Bone marrow (tissue), 2 donors: ENCODE measurements around the gene PRSS3.
"Not testable (repeated sequence)": the region's sequence is repeated elsewhere in the genome, so short reads cannot be mapped to it uniquely, and the experiment has no call there.

Experiments used
- DNase-seq, 2 donors: peaks; one replicate each; lab custom pipeline; 2025; lab: John Stamatoyannopoulos, UW

The PRSS3 gene

GRCh38 chr9:33786681-33787080 is 8.7 kb upstream of the PRSS3 start:
- no peak for DNase-seq

GRCh38 chr9:33787839-33788238 is 7.5 kb upstream of the PRSS3 start:
- DNase-seq: no peak

GRCh38 chr9:33789429-33789828 is 5.9 kb upstream of the PRSS3 start:
- DNase-seq: not testable (repeated sequence)

- no peak for DNase-seq
These were observed 4.2 kb upstream of the PRSS3 start for GRCh38 chr9:33791117-33791516.

- DNase-seq: not testable (repeated sequence)
These were observed 1.9 kb upstream of the PRSS3 start for GRCh38 chr9:33793496-33793895.

- no peak for DNase-seq
These were observed 801 bp upstream of the PRSS3 start for GRCh38 chr9:33794560-33794959.

- DNase-seq: no peak
These were observed 458 bp downstream of the PRSS3 start for GRCh38 chr9:33795819-33796218.

GRCh38 chr9:33796679-33797078 is 1.3 kb downstream of the PRSS3 start:
- not testable (repeated sequence) for DNase-seq

GRCh38 chr9:33797837-33798236 is 2.5 kb downstream of the PRSS3 start:
- no peak for DNase-seq

- DNase-seq: no peak
These were observed 3.2 kb downstream of the PRSS3 start for GRCh38 chr9:33798545-33798944.

GRCh38 chr9:33799928-33800704 is 4.8 kb downstream of the PRSS3 start:
- no peak for DNase-seq

GRCh38 chr9:33800886-33801285 is 5.5 kb downstream of the PRSS3 start:
- no peak for DNase-seq

- not testable (repeated sequence) for DNase-seq
These were observed 6.7 kb downstream of the PRSS3 start for GRCh38 chr9:33801943-33802500.

GRCh38 chr9:33804196-33804595 is 8.8 kb downstream of the PRSS3 start:
- DNase-seq: not testable (repeated sequence)

- DNase-seq: not testable (repeated sequence)
These were observed 11.8 kb downstream of the PRSS3 start for GRCh38 chr9:33807156-33807555.

GRCh38 chr9:33808979-33809322 is 13.6 kb downstream of the PRSS3 start:
- not testable (repeated sequence) for DNase-seq

GRCh38 chr9:33809506-33809905 is 14.1 kb downstream of the PRSS3 start:
- DNase-seq: no peak

GRCh38 chr9:33813712-33814641 is 18.6 kb downstream of the PRSS3 start:
- DNase-seq: peak in 1 of 2 donors; percentile 52

GRCh38 chr9:33815781-33816180 is 20.4 kb downstream of the PRSS3 start:
- DNase-seq: no peak

GRCh38 chr9:33816327-33817252 is 21.2 kb downstream of the PRSS3 start, which contains the start of gene UBE2R2:
Gene UBE2R2 (plus strand): TSS chr9:33817160. CDS start chr9:33817758, 598 bp downstream.
- DNase-seq: peak; percentile 85 to 89
